HG02610 (cell line): Measurements from ENCODE around the gene FER1L5.

Source experiments
- ATAC-seq: cut with Tn5 transposase; IDR thresholded peaks from one replicate; pipeline ENCODE4 v1.9.1; 2021; ENCODE audit warnings: mild to moderate bottlenecking, moderate library complexity; ENCODE audit not compliant: unreplicated experiment

FER1L5 gene

DNA sequence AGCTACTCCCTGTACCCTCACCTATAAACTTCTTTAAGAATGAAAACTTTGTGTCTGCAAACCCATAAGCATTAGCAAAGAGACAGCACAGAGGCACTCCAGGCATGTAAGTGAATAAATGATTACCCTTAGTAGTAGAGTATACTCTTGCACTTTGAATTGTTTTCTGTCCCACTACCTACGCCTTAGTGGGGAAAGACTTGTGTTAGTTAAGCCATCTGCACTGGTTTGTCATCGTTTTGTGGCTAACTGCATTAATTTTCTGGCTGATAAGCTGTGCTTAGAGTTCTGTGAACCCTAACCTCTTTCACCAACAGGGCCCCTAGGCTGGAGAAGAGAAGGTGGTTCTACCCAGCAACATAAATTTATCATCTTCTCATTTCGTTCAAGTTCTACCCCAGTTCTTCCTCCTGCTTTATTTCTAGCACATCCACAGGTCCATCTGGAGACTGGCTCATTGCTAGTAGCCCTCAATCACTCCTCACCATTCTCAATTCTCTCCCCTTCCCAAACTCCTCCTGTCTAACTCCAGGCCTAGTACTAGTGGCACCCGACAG lies 96.6 kb downstream of the FER1L5 start:
- ATAC-seq, result no peak

DNA sequence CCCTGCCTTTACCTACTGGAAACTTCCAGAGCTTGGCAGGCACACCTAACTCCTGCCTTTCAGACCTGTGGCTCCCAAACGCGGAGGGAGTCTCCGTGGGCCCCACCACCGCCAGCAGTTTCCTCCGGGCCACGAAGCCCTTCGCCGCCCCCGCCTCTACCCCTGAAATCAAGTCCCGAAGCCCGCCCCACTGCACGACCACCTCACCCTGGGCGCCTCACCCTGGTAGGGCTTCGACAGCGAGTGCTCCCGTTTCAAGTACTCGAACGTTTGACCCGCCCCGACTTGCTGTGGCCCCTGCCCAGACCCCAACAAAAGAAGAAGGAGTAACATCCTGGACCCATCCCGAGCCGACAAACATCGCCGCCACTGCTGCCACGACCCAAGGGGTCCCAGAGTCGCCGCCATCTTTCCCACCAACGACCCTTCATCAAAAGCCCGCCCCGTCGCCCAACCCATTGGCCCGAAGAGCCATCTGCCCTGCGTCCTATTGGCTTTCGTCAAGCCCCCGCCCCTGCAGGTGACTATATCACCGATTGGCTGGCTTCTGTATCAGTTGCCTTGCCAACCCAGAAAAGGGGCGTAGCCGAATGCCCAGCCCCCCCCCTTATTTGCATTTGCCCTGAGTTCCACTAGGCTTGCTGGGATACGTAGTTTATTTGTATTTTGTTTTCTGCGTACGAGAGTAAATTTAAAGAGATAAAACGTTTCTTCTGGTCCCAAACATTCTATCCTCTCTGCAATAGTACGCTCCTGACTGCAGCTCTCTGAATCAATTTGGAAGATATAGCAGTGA lies 97.3 kb downstream of the FER1L5 start, which contains the start of gene LMAN2L:
Gene LMAN2L, minus strand, starts transcription at position 432 of the 796 bp plus-strand sequence. Its CDS starts 24 bp downstream, at position 408.
- ATAC-seq, result peak; percentile 100

DNA sequence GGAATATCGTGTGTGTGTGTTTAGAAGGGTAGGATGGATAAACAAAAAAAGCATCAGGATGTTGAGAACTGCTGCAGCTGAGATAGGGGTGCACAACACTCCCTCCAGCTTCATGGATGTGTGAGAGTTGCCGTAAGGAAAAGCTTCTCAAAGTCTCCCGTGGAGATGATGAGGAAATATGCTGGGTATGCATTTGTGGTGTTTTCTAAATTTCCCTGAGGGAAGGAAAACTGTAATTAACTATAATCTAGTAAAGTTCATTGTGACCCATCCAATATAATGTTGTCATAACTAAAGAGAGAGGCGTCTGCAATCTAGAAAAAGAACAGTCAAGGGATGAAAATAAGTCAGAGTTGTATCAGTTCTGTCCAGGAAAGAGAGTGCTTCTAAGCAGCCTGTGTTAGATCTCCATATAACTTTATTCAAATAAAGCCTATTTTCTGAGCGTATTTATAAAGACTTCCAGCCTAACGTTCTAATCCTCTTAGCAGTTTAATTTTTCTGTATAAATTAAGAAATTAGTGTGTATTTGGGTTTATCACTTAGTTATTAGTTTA lies 104.6 kb downstream of the FER1L5 start:
- ATAC-seq, result no peak

DNA sequence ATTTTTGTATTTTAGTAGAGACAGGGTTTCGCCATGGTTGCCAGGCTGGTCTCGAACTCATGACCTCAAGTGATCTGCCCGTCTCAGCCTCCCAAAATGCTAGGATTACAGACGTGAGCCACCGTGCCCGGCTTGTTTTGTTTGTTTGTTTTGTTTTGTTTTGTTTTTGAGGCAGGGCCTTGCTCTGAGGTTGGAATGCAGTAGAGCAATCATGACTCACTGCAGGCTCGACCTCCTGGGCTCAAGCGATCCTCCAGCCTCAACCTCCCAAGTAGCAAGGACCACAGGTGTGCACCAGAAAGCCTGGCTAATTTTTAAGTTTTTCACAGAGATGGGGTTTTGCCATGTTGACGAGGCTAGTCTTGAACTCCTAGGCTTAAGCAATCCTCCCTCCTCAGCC lies 109.2 kb downstream of the FER1L5 start:
- no peak for ATAC-seq

DNA sequence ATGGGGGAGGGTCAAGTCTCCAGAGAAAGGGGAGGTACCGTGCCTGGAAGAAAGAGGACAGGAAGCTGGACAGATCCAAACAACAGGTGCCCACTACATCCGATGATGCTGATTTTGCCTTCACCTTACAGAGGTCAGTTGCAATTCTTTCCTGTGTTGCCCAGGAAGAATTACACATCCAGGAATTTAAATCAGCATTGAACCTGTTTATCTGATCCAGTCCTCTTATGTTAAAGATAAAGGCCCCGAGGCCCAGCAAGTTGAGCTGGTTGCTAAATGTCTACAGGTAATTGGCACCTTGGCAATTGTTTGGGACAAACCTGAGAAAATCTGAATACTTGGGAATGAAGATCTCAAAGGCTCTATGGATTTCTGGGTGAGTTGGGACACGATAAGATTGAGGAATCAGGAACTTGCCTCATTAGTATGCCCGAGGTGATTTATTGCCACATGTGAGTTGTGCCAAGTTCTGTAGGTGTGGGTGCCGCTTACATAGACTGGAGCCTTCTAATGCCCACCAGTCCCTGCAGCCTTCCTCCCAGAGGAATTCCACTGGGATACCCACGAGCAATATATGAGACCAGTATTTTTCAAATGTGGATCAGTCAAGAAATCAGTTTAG lies 111.2 kb downstream of the FER1L5 start:
- no peak for ATAC-seq

DNA sequence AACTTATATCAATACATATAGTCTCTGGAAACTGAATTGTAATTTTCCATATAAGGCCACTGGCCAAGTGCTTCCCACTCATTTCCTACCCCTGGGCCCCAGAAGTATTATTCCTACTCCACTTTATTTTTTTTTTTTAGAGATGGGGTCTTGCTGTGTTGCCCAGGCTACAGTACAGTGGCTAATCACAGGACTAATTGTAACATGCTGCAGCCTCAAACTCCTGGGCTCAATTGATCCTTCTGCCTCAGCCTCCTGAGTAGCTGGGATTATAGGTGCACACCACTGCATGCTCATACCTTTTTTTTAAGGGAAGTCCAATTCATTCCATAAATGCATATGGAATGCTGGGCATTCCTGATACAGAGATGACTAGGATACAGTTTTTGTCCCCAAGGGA lies 111.8 kb downstream of the FER1L5 start:
- no peak for ATAC-seq
